ENCODE data around the gene CALR.
A peak's percentile ranks its signal among the peaks of the same experiment; 100 is the strongest.
"Not testable (repeated sequence)": the region's sequence is repeated elsewhere in the genome, so short reads cannot be mapped to it uniquely, and the experiment has no call there.

Gene CALR

DNA sequence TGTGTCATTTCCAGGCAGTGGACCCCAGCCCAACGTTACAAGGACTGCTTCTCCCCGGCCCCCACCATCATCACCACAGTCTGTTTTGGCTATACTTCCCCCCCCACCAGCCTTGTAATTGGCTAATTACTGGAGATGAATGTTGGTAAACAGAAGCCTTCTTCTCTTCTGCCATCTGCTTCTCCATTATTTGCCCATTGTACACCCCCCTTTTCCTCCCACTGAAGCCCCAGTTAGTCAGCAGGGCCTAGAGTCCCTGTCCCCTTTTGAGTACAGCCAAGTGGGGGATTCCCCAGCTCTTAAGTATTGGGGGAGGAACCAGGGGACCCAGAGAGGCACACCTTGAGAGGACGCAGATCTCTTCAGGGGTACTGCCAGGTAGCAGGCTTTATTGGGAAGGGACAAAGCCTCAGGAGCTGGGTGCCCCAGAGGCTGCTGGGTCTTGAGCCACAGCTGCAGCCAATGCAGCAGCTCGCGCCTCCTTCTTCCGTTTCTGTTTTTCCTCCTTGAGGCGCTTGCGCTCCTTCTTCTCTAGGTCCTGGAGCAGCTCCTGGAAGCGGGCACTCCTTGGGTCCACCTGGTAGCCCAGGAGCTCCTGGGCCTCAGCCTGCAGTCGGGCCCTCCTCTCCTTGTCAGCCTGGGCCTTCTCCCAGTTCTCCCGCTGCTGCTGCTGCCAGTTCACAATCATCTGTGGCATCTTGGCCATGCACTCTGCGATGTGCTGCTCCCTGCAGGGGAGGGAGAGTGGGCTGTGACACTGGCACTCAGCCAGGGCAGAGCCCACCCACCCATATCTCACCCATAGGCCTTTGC lies 15.6 kb downstream of the CALR start:
- DNase-seq = no peak
- H3K36me3 Mint-ChIP-seq (ENCODE audit: low read depth) = peaks cover 76% of the 10 kb centered on the region
- no peaks in the 10 kb centered on the region for H3K9me3 Mint-ChIP-seq
- peak overlapping the region; percentile 92 for H3K27ac Mint-ChIP-seq
- peak overlapping the region; percentile 90 for H3K4me3 Mint-ChIP-seq
- H3K4me1 Mint-ChIP-seq (ENCODE audit: low read depth) = peaks cover 47% of the 10 kb centered on the region
- H3K27me3 Mint-ChIP-seq = no peaks in the 10 kb centered on the region

DNA sequence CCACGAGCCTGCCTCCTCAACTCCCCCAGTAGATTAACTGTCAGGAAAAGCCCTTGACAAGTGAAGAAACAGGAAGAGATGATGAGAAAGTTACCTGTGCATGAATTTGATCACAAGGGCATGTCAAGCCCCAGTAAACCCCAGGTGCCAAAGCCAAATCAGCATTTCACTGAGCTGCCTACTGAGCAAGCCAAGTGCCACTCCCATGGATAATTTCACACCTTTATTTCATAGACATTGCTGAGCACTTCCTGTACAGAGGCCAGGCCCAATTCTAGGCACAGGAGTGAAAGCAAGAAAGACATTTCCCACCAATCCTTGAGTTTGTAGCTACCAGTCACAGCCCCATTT lies 16.2 kb downstream of the CALR start:
- no peaks in the 10 kb centered on the region for H3K27me3 Mint-ChIP-seq
- peaks cover 47% of the 10 kb centered on the region for H3K4me1 Mint-ChIP-seq (ENCODE audit: low read depth)
- H3K4me3 Mint-ChIP-seq = peak overlapping the region; percentile 90
- H3K9me3 Mint-ChIP-seq = no peaks in the 10 kb centered on the region
- H3K36me3 Mint-ChIP-seq (ENCODE audit: low read depth) = peaks cover 70% of the 10 kb centered on the region
- peak overlapping the region; percentile 92 for H3K27ac Mint-ChIP-seq
- DNase-seq = no peak

DNA sequence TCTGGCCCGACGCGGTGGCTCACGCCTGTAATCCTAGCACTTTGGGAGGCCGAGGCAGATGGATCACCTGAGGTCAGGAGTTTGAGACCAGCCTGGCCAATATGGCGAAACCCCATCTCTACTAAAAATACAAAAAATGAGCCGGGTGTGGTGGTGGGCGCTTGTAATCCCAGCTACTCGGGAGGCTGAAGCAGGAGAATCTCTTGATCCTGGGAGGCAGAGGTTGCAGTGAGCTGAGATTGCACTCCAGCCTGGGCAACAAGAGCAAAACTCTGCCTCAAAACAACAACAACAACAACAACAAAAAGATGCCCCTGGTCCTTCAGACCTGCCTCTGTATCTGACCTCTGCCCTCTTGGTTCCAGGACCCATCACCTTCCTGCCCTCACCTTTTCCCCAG lies 17.2 kb downstream of the CALR start:
- H3K27me3 Mint-ChIP-seq, DNase-seq, H3K9me3 Mint-ChIP-seq: not testable (repeated sequence)
- H3K27ac Mint-ChIP-seq = peak overlapping the region; percentile 92
- H3K4me1 Mint-ChIP-seq (ENCODE audit: low read depth) = peaks cover 42% of the 10 kb centered on the region
- peak overlapping the region; percentile 90 for H3K4me3 Mint-ChIP-seq
- peaks cover 60% of the 10 kb centered on the region for H3K36me3 Mint-ChIP-seq (ENCODE audit: low read depth)

DNA sequence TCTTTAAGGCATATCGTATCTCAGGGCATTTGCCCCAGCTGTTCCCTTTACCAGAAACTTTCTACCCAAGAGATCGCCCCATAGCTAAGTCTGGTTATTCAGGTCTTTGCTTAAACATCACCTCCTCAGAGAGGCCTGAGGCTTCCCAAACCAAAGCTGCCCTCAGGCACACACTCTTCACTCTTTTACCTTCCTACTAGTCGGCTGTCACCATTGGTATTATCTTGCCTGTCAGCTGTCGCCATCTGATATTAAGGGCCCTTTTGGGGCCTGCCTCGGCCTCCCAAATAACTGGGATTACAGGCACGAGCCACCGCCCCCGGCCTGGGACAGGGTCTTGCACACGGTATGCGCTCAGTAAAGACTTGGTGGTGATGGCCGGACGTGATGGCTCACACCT lies 17.6 kb downstream of the CALR start:
- H3K4me3 Mint-ChIP-seq = peak overlapping the region; percentile 90
- H3K36me3 Mint-ChIP-seq (ENCODE audit: low read depth) = peaks cover 56% of the 10 kb centered on the region
- H3K4me1 Mint-ChIP-seq (ENCODE audit: low read depth) = peaks cover 42% of the 10 kb centered on the region
- no peaks in the 10 kb centered on the region for H3K9me3 Mint-ChIP-seq
- H3K27me3 Mint-ChIP-seq = no peaks in the 10 kb centered on the region
- no peak for DNase-seq
- H3K27ac Mint-ChIP-seq = peak overlapping the region; percentile 92

DNA sequence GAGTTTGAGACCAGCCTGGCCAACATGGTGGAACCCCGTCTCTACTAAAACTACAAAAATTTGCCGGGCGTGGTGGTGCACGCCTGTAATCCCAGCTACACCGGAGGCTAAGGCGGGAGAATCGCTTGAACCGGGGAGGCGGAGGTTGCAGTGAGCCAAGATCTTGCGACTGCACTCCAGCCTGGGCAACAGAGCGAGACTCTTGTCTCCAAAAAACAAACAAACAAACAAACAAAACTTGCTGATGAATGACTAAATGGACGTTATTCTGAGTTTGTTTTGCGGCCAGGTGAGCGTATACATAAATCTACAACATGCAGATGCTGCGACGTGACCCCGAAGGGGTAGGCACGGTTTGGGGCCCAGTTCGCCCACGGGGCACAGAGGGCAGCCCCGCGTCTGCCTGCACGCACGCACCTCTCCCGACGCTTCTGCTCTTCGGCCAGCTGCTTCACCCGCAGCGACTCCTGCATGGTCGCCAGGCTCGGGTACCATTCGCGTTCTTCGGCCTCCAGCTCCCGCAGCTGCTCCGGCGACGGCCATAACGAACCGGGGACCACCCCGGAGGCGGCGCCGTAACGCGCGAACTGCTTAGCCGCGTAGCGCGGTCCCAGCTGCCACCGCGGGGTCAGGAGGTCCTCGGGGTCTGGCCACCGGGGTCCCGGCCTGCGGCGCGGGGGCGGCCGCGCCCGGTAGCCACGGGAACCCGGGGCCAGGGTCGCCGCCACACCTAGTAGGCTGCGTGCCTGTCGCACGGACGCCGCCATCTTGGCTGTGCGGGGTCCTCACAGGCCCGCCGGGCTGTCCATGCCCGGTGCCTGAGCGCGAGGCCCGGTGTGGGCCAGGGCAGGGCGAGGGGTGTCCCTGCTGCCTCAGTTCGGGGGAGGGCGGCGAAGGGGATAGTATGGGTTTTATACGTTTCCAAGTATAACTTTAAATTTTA lies 18.3 kb downstream of the CALR start, which contains the start of gene GADD45GIP1:
Gene GADD45GIP1 (minus strand): TSS at position 778 of the 943 bp plus-strand sequence. CDS start 11 bp downstream, at position 767.
- peaks cover 49% of the 10 kb centered on the region for H3K36me3 Mint-ChIP-seq (ENCODE audit: low read depth)
- no peaks in the 10 kb centered on the region for H3K9me3 Mint-ChIP-seq
- peak within 1 kb of the TSS; percentile 90 for H3K4me3 Mint-ChIP-seq
- peak; percentile 92 for DNase-seq
- peak within 1 kb of the TSS; percentile 96 for H3K27ac Mint-ChIP-seq
- H3K27me3 Mint-ChIP-seq = no peaks in the 10 kb centered on the region
- peaks cover 42% of the 10 kb centered on the region for H3K4me1 Mint-ChIP-seq (ENCODE audit: low read depth)

DNA sequence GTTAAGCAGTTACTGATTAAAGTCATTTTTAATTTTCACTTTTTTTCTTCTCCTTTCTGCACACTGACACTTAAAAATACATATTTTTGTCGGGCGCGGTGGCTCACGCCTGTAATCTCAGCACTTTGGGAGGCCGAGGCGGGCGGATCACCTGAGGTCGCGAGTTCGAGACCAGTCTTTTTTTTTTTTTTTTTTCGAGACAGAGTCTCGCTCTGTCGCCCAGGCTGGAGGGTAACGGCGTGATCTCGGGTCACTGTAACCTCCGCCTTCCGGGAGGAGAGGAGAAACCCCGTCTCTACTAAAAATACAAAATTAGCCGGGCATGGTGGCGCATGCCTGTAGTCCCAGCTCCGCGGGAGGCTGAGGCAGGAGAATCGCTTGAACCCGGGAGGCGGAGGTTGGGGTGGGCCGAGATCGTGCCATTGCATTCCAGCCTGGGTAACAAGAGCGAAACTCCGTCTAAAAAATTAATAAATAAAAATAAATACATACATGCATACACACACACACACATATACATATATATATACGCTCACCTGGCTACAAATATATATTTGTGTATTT lies 19.1 kb downstream of the CALR start:
- not testable (repeated sequence) for H3K9me3 Mint-ChIP-seq, DNase-seq, H3K27me3 Mint-ChIP-seq
- peaks cover 41% of the 10 kb centered on the region for H3K4me1 Mint-ChIP-seq (ENCODE audit: low read depth)
- peak overlapping the region; percentile 96 for H3K27ac Mint-ChIP-seq
- H3K36me3 Mint-ChIP-seq (ENCODE audit: low read depth) = peaks cover 41% of the 10 kb centered on the region
- H3K4me3 Mint-ChIP-seq = peak overlapping the region; percentile 85

DNA sequence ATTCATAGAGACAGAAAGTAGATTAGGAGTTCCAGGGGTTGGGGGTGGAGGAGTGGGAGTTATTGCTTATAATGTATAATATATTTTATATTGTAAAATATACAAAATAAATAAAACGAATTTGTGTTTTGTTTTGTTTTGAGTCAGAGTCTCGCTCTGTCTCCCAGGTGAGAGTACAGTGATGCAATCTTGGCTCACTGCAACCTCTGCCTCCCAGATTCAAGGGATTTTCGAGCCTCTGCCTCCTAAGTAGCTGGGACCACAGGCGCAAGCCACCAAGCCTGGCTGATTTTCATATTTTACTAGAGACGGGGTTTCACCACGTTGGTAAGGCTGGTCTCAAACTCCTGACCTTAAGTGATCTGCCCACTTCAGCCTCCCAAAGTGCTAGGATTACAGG lies 21.1 kb downstream of the CALR start:
- Mint-ChIP-seq H3K4me1 (ENCODE audit: low read depth) (peaks cover 22% of the 10 kb centered on the region), H3K4me3 (no peak overlapping the region), H3K27me3 (no peaks in the 10 kb centered on the region), H3K36me3 (ENCODE audit: low read depth) (peaks cover 22% of the 10 kb centered on the region), H3K27ac (no peak overlapping the region), H3K9me3 (no peaks in the 10 kb centered on the region)
- DNase-seq = no peak

DNA sequence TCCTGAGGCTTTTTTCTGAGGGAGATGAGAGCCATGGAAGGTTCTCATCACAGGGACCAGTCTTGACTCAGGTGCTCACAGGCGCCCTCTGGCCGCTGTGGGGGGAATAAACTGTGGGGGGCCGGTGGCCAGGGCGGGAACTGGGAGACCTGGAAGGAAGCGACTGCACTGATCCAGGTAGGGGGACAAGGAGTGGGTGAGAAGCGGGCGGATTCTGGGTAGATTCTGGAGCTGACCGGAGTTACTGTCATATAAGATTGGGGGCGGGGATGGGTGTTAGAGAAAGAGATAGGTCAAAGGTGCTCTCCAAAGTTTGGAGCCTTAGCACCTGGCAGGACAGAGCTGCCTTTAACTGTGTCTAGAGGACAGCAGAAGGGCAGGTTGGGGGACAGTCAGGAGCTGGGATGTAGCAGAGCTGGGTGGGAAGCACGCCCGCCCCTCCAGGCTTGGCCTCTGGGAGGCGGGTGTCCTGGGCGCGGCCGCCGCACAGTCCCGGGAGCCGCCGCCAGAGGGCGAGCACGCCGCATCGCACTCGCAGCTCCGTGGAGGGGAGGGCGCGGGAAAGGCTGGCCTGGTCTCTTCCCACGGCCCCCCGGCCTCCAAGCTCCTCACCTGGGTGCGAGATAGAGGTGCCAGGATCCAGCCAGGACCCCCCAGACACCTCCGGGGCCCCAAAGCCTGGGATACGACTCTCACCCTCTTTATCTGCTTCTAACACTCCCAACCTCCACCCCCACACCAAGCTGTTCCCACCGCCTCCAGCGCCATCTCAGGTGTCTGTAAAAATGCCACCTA lies 26.8 kb downstream of the CALR start:
- Mint-ChIP-seq H3K9me3 (no peaks in the 10 kb centered on the region), H3K27ac (peak overlapping the region; percentile 91), H3K27me3 (no peaks in the 10 kb centered on the region), H3K4me3 (peak overlapping the region; percentile 76), H3K4me1 (ENCODE audit: low read depth) (peaks cover 14% of the 10 kb centered on the region), H3K36me3 (ENCODE audit: low read depth) (no peaks in the 10 kb centered on the region)
- DNase-seq = peak; percentile 92

DNA sequence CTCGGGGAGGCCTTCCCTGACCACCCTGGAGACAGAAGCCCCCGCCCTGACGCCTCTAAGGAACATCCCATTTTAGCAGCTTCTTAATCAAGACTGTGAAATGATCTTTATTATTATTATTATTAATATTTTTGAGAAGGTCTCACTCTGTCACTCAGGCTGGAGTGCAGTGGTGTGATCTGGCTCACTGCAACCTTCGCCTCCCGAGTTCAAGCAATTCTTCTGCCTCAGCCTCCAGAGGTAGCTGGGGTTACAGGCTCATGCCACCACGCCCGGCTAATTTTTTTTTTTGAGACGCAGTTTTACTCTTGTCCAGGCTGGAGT lies 27.4 kb downstream of the CALR start:
- Mint-ChIP-seq H3K27me3 (no peaks in the 10 kb centered on the region), H3K9me3 (no peaks in the 10 kb centered on the region), H3K4me1 (ENCODE audit: low read depth) (peaks cover 15% of the 10 kb centered on the region), H3K27ac (no peak overlapping the region), H3K4me3 (peak overlapping the region; percentile 76), H3K36me3 (ENCODE audit: low read depth) (no peaks in the 10 kb centered on the region)
- DNase-seq = no peak

DNA sequence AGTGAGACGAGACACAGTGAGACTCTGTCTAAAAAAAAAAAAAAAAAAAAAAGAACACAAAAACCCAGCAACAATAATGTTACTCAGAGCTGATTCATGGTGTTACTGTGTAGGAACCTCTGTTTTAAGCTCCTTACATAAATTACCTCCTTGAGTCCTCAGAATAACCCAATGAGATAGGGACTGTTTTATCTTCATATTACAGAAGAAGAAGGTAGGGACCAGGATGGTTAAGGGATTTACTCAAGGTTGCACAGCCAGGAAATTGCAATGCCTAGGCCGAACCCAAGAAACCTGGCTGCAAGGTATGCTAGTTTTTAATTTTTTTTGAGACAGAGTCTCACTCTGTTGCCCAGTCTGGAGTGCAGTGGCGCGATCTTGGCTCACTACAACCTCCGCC lies 29.5 kb downstream of the CALR start:
- H3K9me3 Mint-ChIP-seq = no peaks in the 10 kb centered on the region
- no peaks in the 10 kb centered on the region for H3K36me3 Mint-ChIP-seq (ENCODE audit: low read depth)
- H3K4me1 Mint-ChIP-seq (ENCODE audit: low read depth) = peaks cover 15% of the 10 kb centered on the region
- no peak overlapping the region for H3K27ac Mint-ChIP-seq
- DNase-seq = no peak
- H3K27me3 Mint-ChIP-seq = no peaks in the 10 kb centered on the region
- no peak overlapping the region for H3K4me3 Mint-ChIP-seq

DNA sequence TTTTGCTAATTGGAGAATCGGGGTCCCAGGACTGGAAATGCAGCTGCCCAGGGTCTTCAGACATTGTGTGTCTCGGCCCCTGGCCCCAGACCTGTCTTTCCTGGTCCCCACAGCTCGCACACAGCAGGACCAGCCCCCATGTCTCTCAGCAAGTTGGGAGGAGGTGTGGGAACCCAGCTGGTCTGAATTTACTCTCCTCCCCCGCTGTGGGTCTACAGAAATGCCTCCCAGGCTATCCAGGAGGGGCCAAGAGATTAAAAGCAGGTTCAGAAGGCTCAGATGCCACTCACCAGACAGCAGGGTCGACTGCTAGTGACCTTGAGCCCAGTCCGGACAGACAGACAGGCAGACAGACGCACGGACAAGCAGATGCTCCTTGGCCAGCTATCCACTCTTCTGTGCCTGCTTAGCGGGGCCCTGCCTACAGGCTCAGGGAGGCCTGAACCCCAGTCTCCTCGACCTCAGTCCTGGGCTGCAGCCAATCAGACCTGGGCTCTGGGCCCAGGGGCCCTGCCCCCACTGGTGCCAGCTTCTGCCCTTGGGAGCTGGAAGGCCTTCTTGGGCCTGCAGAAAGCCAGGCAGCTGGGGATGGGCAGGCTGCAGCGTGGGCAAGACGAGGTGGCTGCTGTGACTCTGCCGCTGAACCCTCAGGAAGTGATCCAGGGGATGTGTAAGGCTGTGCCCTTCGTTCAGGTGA lies 31.0 kb downstream of the CALR start, which contains the start of gene DAND5:
Gene DAND5 (plus strand): TSS at position 285 of the 697 bp plus-strand sequence. CDS start 85 bp downstream, at position 370.
- Mint-ChIP-seq H3K4me1 (ENCODE audit: low read depth) (peaks cover 15% of the 10 kb centered on the region), H3K9me3 (no peaks in the 10 kb centered on the region), H3K27me3 (no peaks in the 10 kb centered on the region), H3K4me3 (no peak within 1 kb of the TSS), H3K36me3 (ENCODE audit: low read depth) (no peaks in the 10 kb centered on the region), H3K27ac (no peak within 1 kb of the TSS)
- no peak for DNase-seq

DNA sequence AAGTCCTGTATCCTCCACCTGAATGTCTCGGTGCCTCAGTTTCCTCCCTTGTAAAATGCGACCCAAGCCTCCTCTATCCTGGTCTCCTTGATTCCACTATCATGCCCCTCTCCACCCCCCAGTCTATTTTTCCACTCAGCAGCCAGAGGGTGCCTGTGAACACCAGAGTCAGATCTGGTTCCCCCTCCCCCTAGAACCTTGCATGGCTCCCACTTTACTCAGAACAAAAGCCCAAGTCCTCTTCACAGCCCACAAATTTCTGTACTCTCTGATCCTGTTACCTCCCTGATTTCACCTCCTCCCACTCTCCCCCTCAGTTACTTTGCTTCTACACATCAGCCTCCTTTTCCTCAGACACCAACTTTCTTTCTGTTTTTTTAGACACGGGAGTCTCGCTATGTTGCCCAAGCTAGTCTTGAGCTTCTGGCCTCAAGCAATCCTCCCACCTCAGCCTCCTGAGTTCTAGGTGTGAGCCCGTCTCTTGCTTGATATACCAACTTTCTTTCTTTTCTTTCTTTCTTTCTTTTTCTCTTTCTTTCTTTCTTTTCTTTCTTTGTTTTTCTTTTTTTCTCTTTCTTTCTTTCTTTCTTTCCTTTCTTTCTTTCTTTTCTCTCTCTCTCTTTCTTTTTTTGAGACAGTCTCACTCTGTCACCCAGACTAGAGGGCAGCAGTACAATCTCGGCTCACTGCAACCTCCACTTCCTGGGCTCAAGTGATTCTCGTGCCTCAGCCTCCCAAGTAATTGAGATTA lies 31.8 kb downstream of the CALR start:
- H3K27ac Mint-ChIP-seq = no peak overlapping the region
- no peak overlapping the region for H3K4me3 Mint-ChIP-seq
- no peaks in the 10 kb centered on the region for H3K27me3 Mint-ChIP-seq
- peaks cover 10% of the 10 kb centered on the region for H3K4me1 Mint-ChIP-seq (ENCODE audit: low read depth)
- no peaks in the 10 kb centered on the region for H3K9me3 Mint-ChIP-seq
- H3K36me3 Mint-ChIP-seq (ENCODE audit: low read depth) = no peaks in the 10 kb centered on the region
- no peak for DNase-seq

DNA sequence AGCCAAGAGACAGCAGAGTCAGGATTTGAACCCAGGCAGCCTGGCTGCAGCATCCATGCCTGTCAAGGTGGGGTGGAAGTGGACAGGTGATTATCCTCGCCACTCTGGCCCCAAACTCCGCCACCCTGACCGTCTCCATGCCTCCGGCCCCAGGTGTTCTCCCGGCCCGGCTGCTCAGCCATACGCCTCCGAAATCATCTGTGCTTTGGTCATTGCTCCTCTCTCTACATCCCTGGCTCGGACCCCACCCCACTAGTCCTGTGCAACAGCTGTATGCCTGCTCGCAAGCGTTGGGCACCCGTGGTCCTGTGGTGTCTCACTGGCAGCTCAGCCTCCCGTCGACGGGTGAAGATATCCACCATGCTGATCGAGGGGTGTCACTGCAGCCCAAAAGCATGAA lies 34.8 kb downstream of the CALR start:
- Mint-ChIP-seq H3K27me3 (peaks cover 14% of the 10 kb centered on the region), H3K4me3 (no peak overlapping the region), H3K36me3 (ENCODE audit: low read depth) (no peaks in the 10 kb centered on the region), H3K9me3 (no peaks in the 10 kb centered on the region), H3K27ac (no peak overlapping the region), H3K4me1 (ENCODE audit: low read depth) (peaks cover 7% of the 10 kb centered on the region)
- no peak for DNase-seq
